Measurements from ENCODE around the gene SPOCK1.

DNA sequence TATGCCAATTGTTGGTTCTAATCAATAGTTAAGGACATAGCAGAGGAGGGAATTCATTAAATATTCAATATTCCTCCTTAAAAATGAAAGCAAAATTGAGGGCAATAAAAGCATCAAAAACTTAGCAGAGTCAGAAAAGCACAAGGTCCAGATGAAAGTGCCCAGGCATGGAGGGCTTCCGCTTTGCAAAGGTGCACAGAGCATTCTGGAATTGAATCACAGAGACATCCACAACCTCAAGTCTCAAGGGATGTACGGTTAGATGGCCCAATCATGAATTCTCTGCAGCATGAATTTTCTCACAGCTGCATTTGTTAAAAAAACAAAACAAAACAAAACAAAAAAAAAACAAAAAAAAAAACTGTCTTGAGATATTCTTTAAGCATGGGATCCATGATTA, 253.7 kb downstream of the SPOCK1 start:
- TF ChIP-seq RAD21 (IDR thresholded peaks at IDR 0.05; ENCODE audit: low read length): no peak
- TF ChIP-seq, protein P1, sequence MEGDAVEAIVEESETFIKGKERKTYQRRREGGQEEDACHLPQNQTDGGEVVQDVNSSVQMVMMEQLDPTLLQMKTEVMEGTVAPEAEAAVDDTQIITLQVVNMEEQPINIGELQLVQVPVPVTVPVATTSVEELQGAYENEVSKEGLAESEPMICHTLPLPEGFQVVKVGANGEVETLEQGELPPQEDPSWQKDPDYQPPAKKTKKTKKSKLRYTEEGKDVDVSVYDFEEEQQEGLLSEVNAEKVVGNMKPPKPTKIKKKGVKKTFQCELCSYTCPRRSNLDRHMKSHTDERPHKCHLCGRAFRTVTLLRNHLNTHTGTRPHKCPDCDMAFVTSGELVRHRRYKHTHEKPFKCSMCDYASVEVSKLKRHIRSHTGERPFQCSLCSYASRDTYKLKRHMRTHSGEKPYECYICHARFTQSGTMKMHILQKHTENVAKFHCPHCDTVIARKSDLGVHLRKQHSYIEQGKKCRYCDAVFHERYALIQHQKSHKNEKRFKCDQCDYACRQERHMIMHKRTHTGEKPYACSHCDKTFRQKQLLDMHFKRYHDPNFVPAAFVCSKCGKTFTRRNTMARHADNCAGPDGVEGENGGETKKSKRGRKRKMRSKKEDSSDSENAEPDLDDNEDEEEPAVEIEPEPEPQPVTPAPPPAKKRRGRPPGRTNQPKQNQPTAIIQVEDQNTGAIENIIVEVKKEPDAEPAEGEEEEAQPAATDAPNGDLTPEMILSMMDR (conservative IDR thresholded peaks at IDR 0.05; ENCODE audit: low read depth, low read length): no peak
- no peak for TF ChIP-seq CEBPB (IDR thresholded peaks at IDR 0.05; ENCODE audit: low read depth, low read length)
- TF ChIP-seq BHLHE40 (IDR thresholded peaks at IDR 0.05; ENCODE audit: low read depth, low read length): no peak
- TF ChIP-seq POLR2A (IDR thresholded peaks at IDR 0.05; ENCODE audit: low read depth, low read length): no peak
- TF ChIP-seq RFX5 (IDR thresholded peaks at IDR 0.05; ENCODE audit: low read depth, low read length): no peak
- TF ChIP-seq, protein P2, sequence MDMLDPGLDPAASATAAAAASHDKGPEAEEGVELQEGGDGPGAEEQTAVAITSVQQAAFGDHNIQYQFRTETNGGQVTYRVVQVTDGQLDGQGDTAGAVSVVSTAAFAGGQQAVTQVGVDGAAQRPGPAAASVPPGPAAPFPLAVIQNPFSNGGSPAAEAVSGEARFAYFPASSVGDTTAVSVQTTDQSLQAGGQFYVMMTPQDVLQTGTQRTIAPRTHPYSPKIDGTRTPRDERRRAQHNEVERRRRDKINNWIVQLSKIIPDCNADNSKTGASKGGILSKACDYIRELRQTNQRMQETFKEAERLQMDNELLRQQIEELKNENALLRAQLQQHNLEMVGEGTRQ (IDR thresholded peaks at IDR 0.05; ENCODE audit: low read depth, low read length): no peak

All from IMR-90 (cell line).